ENCODE results near the gene CPXM2.
A peak's percentile ranks its signal among the peaks of the same experiment; 100 is the strongest.

CPXM2 gene

DNA sequence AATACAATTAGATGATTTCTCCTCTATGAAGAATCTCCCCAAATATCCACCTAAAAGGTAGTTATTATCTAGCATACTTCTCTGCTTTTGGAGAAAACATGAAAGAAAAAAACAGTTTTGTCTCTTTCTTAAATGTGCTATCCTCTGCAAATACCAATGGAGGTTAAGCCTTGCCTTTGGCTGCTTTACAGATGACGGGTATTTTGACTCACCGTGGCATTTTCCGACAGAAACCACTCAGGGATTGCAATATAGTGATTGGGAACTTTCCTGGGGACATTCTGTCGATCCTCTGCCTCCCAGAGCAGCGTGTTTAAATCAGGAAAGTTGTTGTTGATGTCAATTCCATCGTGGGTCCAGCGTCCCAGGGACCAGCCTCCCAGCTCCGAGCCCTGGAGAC is 124.8 kb downstream of the CPXM2 start:
- no peak for ATAC-seq
- no peak for DNase-seq
- H3K27me3 Mint-ChIP-seq: peaks cover 69% of the 10 kb centered on the region

DNA sequence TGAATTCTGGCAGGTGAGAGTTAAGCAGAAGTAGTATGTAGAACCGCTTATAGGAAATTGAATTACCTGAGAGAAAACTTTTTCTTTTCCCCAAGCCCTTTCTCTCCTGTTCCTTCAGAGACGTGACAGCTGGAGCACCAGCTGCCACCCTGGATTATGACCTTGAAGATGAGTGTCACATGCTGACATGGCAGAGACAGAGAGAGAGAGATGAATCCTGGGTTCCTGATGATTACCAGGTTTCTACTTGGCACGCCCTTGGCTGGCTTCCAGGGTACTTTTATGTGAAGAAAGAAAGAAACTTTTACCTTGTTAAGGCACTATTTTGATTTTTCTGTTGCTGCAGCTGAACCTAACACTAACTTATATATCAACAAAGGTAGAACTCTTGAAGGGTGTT is 125.6 kb downstream of the CPXM2 start:
- H3K9me3 Mint-ChIP-seq: peaks cover 0 to 3% of the 10 kb centered on the region in 2 donors

More for the DNA sequence above, 124.8 kb downstream of the CPXM2 start:
- H3K27ac Mint-ChIP-seq: no peak overlapping the region
- no peaks in the 10 kb centered on the region for H3K4me1 Mint-ChIP-seq
- H3K4me3 Mint-ChIP-seq: no peak overlapping the region
- peaks cover 0 to 8% of the 10 kb centered on the region in 2 donors for H3K9me3 Mint-ChIP-seq

DNA sequence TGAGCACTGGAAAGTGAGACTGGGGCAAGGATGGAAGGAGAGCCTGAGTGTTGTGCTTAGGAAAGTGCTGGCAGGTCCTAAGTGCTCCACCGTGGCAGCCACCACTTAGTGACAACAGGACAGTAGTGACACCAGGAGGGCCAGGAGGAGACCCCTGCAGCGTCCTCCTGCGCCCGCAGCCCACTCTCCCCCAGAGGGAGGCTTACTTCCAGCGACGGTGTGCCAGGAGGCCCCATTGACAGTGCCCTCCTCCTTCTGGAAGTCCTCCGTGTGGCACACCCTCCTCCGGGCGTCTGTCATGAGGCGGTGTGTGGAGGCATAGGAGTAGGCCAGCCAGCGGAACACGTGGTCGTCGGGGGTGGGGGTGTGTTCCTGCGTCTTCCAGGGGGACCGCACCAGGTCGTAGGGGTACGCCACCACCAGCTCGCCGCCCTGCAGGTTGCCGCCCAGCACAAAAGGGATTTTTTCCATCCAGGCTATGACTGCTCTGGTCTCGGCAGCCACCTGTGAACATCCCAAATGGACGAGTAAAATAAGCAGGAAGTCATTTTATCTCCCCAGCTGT is 129.9 kb downstream of the CPXM2 start:
- ATAC-seq (no peak), DNase-seq (no peak)
- Mint-ChIP-seq H3K4me3 (no peak overlapping the region), H3K9me3 (no peaks in the 10 kb centered on the region), H3K27me3 (peaks cover 63% of the 10 kb centered on the region), H3K4me1 (no peaks in the 10 kb centered on the region), H3K27ac (no peak overlapping the region)

More for the DNA sequence above, 125.6 kb downstream of the CPXM2 start:
- no peak overlapping the region for H3K27ac Mint-ChIP-seq
- ATAC-seq: no peak
- peaks cover 74% of the 10 kb centered on the region for H3K27me3 Mint-ChIP-seq
- H3K4me3 Mint-ChIP-seq: no peak overlapping the region
- H3K4me1 Mint-ChIP-seq: no peaks in the 10 kb centered on the region
- DNase-seq: no peak

DNA sequence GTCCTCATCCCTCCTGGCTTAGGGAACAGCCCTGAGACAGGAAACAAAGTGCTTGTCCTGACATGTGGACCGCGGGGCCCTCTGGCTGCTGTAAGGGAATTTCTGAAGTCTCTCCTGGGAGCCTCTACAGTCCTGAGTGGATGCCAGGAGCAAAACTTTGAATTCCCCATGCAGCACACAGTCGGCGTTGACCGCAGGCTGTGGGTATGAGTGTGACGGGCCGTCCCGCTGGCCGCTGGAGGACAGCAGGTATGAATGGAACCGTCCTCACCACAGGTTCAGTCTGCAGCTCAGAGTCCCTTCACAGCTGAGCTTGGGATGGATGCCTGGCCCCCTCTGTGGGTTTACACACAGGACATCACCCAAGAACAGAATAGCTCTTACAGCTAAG is 130.6 kb downstream of the CPXM2 start:
- Mint-ChIP-seq H3K27ac (no peak overlapping the region), H3K4me1 (no peaks in the 10 kb centered on the region), H3K27me3 (peaks cover 60% of the 10 kb centered on the region), H3K9me3 (no peaks in the 10 kb centered on the region), H3K4me3 (no peak overlapping the region)
- no peak for ATAC-seq
- no peak for DNase-seq

DNA sequence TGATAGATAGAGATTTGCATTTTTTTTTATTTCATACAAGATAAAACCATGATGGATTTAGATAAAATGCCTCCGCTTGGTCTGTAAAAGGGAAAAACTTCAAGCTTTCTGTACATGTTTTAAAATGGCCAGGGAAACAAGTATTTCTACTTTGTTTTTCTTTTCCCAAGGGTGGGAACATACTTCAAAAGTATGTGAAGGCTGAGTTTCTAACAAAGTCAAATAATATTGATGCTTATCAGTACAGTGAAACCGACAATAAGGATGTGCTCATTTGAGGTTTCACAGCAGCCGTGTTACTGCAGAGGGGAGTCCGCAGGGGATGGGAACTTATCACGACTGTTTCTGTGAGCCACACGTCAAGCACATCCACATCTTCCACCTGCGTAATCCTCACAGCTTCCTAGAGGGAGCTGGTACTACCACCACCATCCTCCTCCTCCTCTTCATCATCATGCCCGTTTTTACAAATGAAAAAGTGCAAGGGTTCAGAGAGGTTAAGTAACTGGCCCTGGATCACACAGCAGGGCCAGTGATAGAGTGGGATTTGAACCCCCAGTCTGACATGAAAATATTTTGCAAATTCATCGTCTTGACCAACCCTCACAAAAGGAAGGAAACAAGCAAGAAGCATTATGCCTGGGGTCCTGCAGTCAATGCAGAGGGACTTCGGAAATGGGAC is 131.1 kb downstream of the CPXM2 start:
- Mint-ChIP-seq H3K9me3 (no peaks in the 10 kb centered on the region), H3K27ac (no peak overlapping the region), H3K27me3 (peaks cover 55% of the 10 kb centered on the region), H3K4me1 (no peaks in the 10 kb centered on the region), H3K4me3 (no peak overlapping the region)
- DNase-seq: no peak
- ATAC-seq: no peak

DNA sequence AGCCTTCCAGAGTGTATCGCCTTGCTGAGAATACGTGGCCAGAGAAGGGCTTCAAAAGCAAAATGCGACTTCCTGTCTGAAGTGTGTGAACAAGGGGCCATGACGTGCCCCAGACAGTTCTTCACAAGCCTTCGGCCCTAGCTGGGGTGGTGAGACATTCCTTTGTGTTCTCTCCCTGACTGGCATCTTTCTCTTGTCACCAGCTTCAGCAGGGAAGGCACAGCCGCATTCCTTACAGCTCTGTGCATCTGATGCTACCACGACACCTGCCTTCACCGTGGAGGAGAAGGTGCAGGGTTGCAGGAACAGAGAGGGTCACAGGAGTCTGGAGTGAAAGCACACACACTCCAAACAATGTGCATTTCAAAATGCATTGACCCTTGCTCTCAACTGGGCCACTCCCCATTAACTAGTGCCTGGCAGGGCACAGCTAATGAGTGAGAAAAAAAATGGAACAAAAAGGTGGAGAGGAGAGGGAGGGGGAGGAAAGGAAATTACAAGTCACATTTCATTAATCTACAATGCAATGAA is 132.0 kb downstream of the CPXM2 start:
- ATAC-seq (no peak), DNase-seq (no peak)
- no peaks in the 10 kb centered on the region for H3K4me1 Mint-ChIP-seq
- peaks cover 59% of the 10 kb centered on the region for H3K27me3 Mint-ChIP-seq
- no peak overlapping the region for H3K4me3 Mint-ChIP-seq
- no peak overlapping the region for H3K27ac Mint-ChIP-seq
- no peaks in the 10 kb centered on the region for H3K9me3 Mint-ChIP-seq

DNA sequence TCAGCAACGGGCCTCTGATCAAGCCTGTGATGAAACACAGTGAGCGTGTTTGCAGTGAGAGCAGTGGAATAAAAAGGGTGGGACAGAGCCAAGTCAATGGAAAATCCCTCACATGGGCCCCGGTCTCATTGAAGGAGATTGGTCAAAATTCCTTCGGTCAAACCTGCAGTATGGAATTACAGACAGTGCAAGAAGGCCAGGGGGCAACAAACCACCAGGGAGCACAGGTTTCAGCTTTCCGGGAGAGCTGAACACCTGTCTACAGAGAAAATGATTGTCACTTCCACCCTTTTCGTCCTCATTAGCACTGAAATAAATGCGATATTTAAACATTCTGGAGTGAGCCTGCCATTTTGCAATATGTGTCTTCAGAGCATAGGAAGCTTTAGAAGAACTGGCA is 132.6 kb downstream of the CPXM2 start:
- Mint-ChIP-seq H3K9me3 (no peaks in the 10 kb centered on the region), H3K27me3 (peaks cover 63% of the 10 kb centered on the region)

DNA sequence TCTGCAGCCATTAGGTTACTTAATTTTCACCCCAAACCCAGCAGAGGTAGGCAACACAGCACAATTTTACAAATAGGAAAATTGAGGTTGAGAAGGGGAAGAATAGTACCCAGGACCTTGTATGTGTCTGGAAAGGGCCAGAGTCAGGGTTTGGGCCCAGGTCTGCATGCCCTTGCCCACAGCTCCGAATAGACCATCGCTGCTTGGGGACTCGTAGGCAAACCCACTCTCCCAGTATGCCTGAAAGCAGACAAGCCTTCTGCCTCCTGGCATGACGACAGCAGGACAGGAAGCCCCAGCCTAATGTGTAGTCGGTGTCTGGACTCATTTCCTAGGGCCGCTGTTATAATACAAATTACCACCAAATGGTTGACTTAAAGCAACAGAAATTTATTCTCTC is 133.8 kb downstream of the CPXM2 start:
- DNase-seq (no peak), ATAC-seq (no peak)
- H3K9me3 Mint-ChIP-seq: no peaks in the 10 kb centered on the region
- H3K27ac Mint-ChIP-seq: no peak overlapping the region
- no peaks in the 10 kb centered on the region for H3K4me1 Mint-ChIP-seq
- peaks cover 62% of the 10 kb centered on the region for H3K27me3 Mint-ChIP-seq
- no peak overlapping the region for H3K4me3 Mint-ChIP-seq

More for the DNA sequence above, 132.6 kb downstream of the CPXM2 start:
- DNase-seq (no peak), ATAC-seq (no peak)
- Mint-ChIP-seq H3K4me3 (no peak overlapping the region), H3K4me1 (no peaks in the 10 kb centered on the region), H3K27ac (no peak overlapping the region)

DNA sequence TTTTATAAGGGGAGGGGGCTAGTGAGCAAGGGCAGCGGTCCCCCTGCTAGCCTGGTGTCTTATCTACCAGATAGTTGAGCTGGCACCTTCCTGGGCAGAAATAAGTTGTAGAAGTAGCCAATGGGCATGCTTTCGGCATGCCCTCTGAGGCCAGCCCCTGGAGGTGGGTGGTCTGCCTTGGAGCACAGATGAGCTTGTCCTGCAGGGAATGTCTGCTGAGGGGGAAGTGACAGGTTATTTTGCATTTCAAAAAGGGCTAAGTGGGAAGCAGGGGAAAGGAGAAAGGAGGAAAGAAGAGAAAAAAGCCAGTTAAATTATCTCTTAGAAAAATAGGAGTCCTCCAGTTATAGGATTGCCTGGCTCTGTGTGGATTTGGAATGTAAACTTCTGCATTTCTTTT is 136.5 kb downstream of the CPXM2 start:
- ATAC-seq (no peak), DNase-seq (no peak)
- H3K27ac Mint-ChIP-seq: no peak overlapping the region
- peaks cover 45% of the 10 kb centered on the region for H3K27me3 Mint-ChIP-seq
- H3K4me1 Mint-ChIP-seq: no peaks in the 10 kb centered on the region
- no peak overlapping the region for H3K4me3 Mint-ChIP-seq
- no peaks in the 10 kb centered on the region for H3K9me3 Mint-ChIP-seq

DNA sequence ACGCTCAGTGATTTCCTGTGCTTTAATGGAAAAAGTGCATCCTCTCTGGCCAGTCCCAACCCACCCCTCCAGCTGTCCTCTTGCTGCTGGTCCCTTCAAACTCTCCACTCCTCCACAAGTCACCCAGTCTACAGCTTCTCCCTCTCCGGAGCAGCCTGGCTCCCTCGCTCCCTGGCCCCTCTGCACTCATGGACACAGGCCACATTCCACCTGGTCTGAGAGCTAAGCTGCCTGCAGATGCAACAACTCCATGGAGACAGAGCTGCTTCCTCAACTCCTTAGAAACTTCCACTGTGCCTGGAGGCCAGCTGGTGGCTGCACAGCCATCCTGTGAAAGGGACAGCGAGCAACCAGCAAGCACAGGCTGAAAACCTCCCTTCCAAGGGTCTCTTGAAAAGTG is 137.5 kb downstream of the CPXM2 start:
- Mint-ChIP-seq H3K4me1 (no peaks in the 10 kb centered on the region), H3K9me3 (no peaks in the 10 kb centered on the region), H3K27ac (peak overlapping the region in 1 of 2 donors; percentile 24), H3K4me3 (no peak overlapping the region), H3K27me3 (peaks cover 37% of the 10 kb centered on the region)
- DNase-seq (no peak), ATAC-seq (no peak)

DNA sequence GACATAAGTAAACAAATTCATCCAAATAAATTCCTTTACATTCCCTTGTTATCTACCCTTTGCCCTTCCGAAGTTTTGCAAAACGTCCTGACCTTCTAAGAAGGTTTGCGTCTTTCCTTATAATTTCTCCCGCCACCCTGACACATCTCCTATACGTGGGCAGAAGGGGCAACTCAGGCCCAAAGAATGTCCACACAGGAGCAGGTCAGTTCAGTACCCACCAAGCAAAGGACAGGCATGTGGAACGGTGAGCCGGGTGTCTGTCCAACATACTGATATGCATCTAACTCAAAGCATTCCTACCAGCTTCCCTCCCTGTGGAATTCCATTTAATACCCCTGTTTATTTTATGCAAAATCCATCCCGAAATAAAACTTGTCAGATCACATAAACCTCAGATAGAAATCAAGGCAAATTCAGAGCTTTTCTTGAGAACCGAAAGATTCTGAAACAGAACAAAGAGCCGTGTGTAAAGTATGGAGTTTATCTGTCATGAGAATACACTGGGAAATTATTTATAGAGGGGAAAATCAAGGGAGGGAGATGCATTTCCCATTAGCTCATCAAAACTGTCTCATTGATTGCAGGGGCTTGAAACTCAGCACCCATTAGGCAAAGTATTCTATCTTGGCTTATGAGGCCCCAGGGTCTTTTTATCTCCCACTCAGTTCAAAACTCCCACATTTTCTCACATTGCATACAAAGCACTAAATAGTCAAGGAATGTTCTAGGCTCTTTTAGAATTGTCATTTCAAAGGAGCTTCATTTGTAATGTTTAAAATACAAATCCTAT is 140.1 kb downstream of the CPXM2 start:
- H3K27ac Mint-ChIP-seq: no peak overlapping the region
- H3K4me1 Mint-ChIP-seq: no peaks in the 10 kb centered on the region
- ATAC-seq (no peak), DNase-seq (no peak)
- H3K27me3 Mint-ChIP-seq: peaks cover 28% of the 10 kb centered on the region
- H3K4me3 Mint-ChIP-seq: no peak overlapping the region
- no peaks in the 10 kb centered on the region for H3K9me3 Mint-ChIP-seq

DNA sequence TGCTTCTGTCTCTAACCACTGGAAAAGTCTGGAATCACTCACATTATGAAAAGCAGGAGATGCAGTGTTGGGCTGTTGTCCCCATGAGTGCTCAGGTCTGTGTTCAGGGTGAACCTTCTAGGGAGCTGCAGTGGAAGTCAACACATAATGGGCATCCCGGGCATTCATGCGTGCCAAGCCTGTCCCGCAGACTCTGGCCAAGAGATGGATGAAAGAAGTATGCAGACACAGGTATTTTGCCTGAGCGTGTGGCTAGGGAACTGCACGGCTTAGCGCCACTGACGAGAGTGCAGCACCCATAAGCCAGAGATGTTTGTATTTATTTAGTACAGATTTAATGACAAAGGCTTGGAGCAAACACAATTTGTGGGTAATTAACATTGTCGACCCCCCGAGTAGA is 140.7 kb downstream of the CPXM2 start:
- H3K9me3 Mint-ChIP-seq: no peaks in the 10 kb centered on the region
- H3K27ac Mint-ChIP-seq: no peak overlapping the region
- H3K27me3 Mint-ChIP-seq: peaks cover 26% of the 10 kb centered on the region
- H3K4me3 Mint-ChIP-seq: no peak overlapping the region
- DNase-seq: no peak
- H3K4me1 Mint-ChIP-seq: no peaks in the 10 kb centered on the region
- no peak for ATAC-seq

DNA sequence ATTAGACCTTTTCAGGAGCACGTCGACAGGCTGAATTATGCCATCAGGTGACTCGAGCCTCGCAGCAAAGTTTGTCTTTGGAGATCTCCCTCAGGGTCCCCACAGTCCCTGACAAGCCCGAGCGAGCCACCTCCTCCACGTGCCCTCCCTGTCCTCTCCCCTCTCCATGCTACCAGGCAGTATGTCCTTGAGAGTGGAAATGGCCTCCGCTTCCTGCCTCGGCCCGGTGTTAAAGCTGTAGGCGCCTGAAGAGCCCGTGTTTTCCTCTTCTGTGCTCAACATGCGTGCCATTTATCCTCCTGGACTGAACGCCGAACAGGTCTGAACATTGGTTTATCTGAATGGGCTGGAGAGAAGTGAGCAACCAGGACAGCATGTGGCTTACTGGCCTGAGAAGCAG is 142.9 kb downstream of the CPXM2 start:
- Mint-ChIP-seq H3K27ac (no peak overlapping the region), H3K4me3 (no peak overlapping the region), H3K27me3 (peaks cover 14% of the 10 kb centered on the region), H3K9me3 (no peaks in the 10 kb centered on the region), H3K4me1 (no peaks in the 10 kb centered on the region)
- ATAC-seq: no peak
- no peak for DNase-seq

DNA sequence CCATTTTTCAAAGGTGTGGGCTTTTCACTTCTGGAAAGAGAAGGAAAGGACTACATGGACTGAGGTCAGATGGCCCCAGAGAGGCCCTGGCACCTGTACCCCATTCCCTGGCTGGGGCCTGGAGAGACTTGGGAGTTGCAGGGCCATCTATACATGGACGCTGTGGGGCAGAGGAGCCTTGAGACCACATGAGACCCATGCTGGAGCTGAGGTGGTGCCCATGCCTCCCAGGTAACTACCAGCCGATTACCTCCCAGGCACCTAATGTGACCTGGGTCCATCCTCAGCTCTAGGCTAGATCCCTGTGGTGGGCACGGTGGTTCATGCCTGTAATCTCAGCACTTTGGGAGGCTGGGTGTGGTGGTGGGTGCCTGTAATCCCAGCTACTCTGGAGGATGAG is 144.2 kb downstream of the CPXM2 start:
- Mint-ChIP-seq H3K4me1 (no peaks in the 10 kb centered on the region), H3K27me3 (peaks cover 12% of the 10 kb centered on the region), H3K4me3 (no peak overlapping the region), H3K9me3 (no peaks in the 10 kb centered on the region), H3K27ac (no peak overlapping the region)
- ATAC-seq (no peak), DNase-seq (no peak)

DNA sequence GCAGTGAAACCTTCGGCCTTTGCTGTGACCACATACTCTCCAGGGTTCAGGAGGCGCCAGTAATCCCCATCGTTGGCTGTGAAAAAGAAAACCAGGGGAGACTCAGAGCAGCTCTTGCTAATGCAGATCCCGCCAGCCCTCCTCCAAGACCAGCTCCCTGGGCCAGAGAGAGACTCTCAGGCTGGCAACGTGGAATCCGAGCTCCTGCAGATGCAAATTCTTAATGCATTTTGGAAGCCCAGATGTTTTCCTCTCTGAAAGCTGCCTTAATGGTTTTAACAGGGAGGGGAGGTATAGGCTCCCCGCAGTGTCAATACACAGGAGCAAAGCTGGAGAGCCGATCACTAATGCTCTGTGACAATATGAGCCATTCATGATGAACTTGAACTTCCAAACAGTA is 144.7 kb downstream of the CPXM2 start:
- H3K27ac Mint-ChIP-seq: no peak overlapping the region
- DNase-seq: no peak
- no peak for ATAC-seq
- no peaks in the 10 kb centered on the region for H3K4me1 Mint-ChIP-seq
- H3K4me3 Mint-ChIP-seq: no peak overlapping the region
- H3K9me3 Mint-ChIP-seq: no peaks in the 10 kb centered on the region
- peaks cover 9% of the 10 kb centered on the region for H3K27me3 Mint-ChIP-seq

DNA sequence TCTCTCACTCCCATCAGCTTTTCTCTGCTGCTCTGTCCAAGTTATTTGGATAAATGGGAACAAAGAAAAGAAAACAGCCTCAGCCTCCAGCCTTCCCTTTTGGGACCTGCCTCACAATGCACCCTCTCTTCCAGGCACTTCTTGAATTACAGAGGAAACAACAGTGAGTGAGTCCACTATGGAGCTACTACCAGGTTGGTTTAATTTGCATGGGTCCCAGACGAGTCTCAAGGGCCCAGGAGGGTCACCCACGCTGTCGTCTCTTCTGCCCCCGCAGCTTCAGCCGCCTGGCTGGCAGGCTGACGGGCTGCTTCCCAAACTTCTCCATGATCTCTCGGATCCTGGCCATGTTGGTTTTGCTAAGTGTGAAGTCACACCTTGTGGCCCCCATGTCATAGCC is 145.1 kb downstream of the CPXM2 start:
- no peak for DNase-seq
- no peaks in the 10 kb centered on the region for H3K9me3 Mint-ChIP-seq
- ATAC-seq: no peak
- peaks cover 9% of the 10 kb centered on the region for H3K27me3 Mint-ChIP-seq
- no peaks in the 10 kb centered on the region for H3K4me1 Mint-ChIP-seq
- no peak overlapping the region for H3K4me3 Mint-ChIP-seq
- peak overlapping the region in 1 of 2 donors; percentile 44 for H3K27ac Mint-ChIP-seq

Data from stimulated activated naive CD8-positive, alpha-beta T cell treated with anti-CD3 and anti-CD28 coated beads, Interleukin-15, amount 100 ng/mL, for 72 hours (primary cell).